Liver (tissue), 9 donors: ENCODE measurements around the gene PSMG3. TPM values are rescaled to one million over a fixed set of nuclear protein-coding genes. Genes with fewer than 3 reads are reported as not detected.
A peak's percentile ranks its signal among the peaks of the same experiment; 100 is the strongest.

Experiments
- DNase-seq: peaks from one replicate; pipeline ENCODE4 v3.0.0-alpha.2; 2017; ENCODE audit warnings: low spot score
- H3K27ac ChIP-seq, 2 donors: one replicate each; pipeline ENCODE4 v1.7.0; 2013; ENCODE audit warnings: inconsistent platforms in 2 of 2, low read length in 2 of 2, control low read depth in 1 of 2, low read depth in 1 of 2, mild to moderate bottlenecking in 1 of 2
- H3K27me3 ChIP-seq, 4 donors: one replicate each; pipeline versions ENCODE4 v1.6.1 to v1.7.0; 2013; ENCODE audit warnings: low read length in 3 of 4, inconsistent platforms in 1 of 4, mild to moderate bottlenecking in 1 of 4, moderate library complexity in 1 of 4; ENCODE audit not compliant: control insufficient read depth in 4 of 4, insufficient read depth in 4 of 4
- H3K36me3 ChIP-seq, 4 donors: one replicate each; pipeline versions ENCODE4 v1.6.1 to v1.7.0; 2013; ENCODE audit warnings: low read length in 3 of 4, mild to moderate bottlenecking in 3 of 4, low read depth in 1 of 4, moderate library complexity in 1 of 4; ENCODE audit not compliant: control insufficient read depth in 4 of 4, insufficient read depth in 3 of 4
- H3K4me1 ChIP-seq, 4 donors: one replicate each; pipeline versions ENCODE4 v1.6.1 to v1.7.0; 2013; ENCODE audit warnings: low read length in 3 of 4, mild to moderate bottlenecking in 3 of 4, moderate library complexity in 1 of 4; ENCODE audit not compliant: control insufficient read depth in 4 of 4, insufficient read depth in 4 of 4
- H3K4me3 ChIP-seq, 3 donors: one replicate each; pipeline versions ENCODE4 v1.6.1 to v1.7.0; 2013; ENCODE audit warnings: low read length in 3 of 3, control low read depth in 1 of 3, low read depth in 1 of 3, mild to moderate bottlenecking in 1 of 3
- H3K9ac ChIP-seq, 2 donors: one replicate each; pipeline ENCODE4 v1.7.0; 2013; ENCODE audit warnings: low read length in 2 of 2, mild to moderate bottlenecking in 2 of 2, moderate library complexity in 2 of 2, control low read depth in 1 of 2, low read depth in 1 of 2
- H3K9me3 ChIP-seq, 4 donors: one replicate each; pipeline versions ENCODE4 v1.6.1 to v1.7.0; 2013; ENCODE audit warnings: low read length in 3 of 4; ENCODE audit not compliant: control insufficient read depth in 4 of 4
- EGR1 ChIP-seq, 2 donors: IDR thresholded peaks; 2 replicates each; pipeline ENCODE4 v1.6.1; 2016 to 2018; ENCODE audit warnings: antibody characterized with exemption in 2 of 2, low read depth in 2 of 2
- FOXA1 ChIP-seq: IDR thresholded peaks from 2 replicates; pipeline ENCODE4 v1.6.1; 2016; ENCODE audit warnings: antibody characterized with exemption
- FOXA2 ChIP-seq: IDR thresholded peaks from 2 replicates; pipeline ENCODE4 v1.6.1; 2016; ENCODE audit warnings: antibody characterized with exemption
- GABPA ChIP-seq, 2 donors: IDR thresholded peaks in 1 of 2; conservative IDR thresholded peaks in 1 of 2; 2 replicates each; pipeline ENCODE4 v1.6.1; 2016; ENCODE audit warnings: antibody characterized with exemption in 2 of 2, mild to moderate bottlenecking in 1 of 2, moderate library complexity in 1 of 2
- HNF4G ChIP-seq: IDR thresholded peaks from 2 replicates; pipeline ENCODE4 v1.6.1; 2016; ENCODE audit warnings: antibody characterized with exemption
- JUND ChIP-seq, 2 donors: IDR thresholded peaks; 2 replicates each; pipeline ENCODE4 v1.6.1; 2016; ENCODE audit warnings: antibody characterized with exemption in 2 of 2
- RXRA ChIP-seq, 2 donors: IDR thresholded peaks; 2 replicates each; pipeline ENCODE4 v1.6.1; 2017 to 2018; ENCODE audit warnings: antibody characterized with exemption in 2 of 2, mild to moderate bottlenecking in 1 of 2
- SP1 ChIP-seq: IDR thresholded peaks from 2 replicates; pipeline ENCODE4 v1.6.1; 2018; ENCODE audit warnings: antibody characterized with exemption, mild to moderate bottlenecking
- TAF1 ChIP-seq: conservative IDR thresholded peaks from 2 replicates; pipeline ENCODE4 v1.6.1; 2016; ENCODE audit warnings: antibody characterized with exemption, mild to moderate bottlenecking
- YY1 ChIP-seq: IDR thresholded peaks from 2 replicates; pipeline ENCODE4 v1.6.1; 2016; ENCODE audit warnings: antibody characterized with exemption, mild to moderate bottlenecking
- ZBTB33 ChIP-seq: IDR thresholded peaks from 2 replicates; pipeline ENCODE4 v1.6.1; 2016; ENCODE audit warnings: antibody characterized with exemption
- WGBS: extraction: QIAGEN DNeasy Blood & Tissue Kit; methylation state at CpG from one replicate; pipeline ENCODE4 v1.1.7; 2013; 5-methylcytosine and 5-hydroxymethylcytosine counted together
- polyA plus RNA-seq, 2 donors: library from polyadenylated mRNA; stranded (reverse) in 1 of 2; unstranded in 1 of 2; fragments of 200-250 nt in 1 of 2; fragments of >200 nt in 1 of 2; fragmentation: Nextera tagmentation in 1 of 2; extraction: Ambion mirVana in 1 of 2; gene quantifications; one replicate each; pipeline versions ENCODE4 v1.2.1 to v1.2.3, GENCODE V29; 2013 to 2015
- total RNA-seq, 2 donors: library from RNA; depleted of rRNA; stranded (reverse); fragments of >200 nt; gene quantifications; one replicate each; pipeline ENCODE4 v1.2.3, GENCODE V29; 2014
- TF ChIP-seq, protein P1 (sequence below): IDR thresholded peaks from 2 replicates; pipeline ENCODE4 v1.6.1; 2016; ENCODE audit warnings: antibody characterized with exemption
- TF ChIP-seq, protein P2 (sequence below): fragments of 150-350 bp; IDR thresholded peaks from 2 replicates; pipeline ENCODE4 v1.5.1; 2017; ENCODE audit warnings: improper control_type of control experiment, low read depth, low read length; ENCODE audit not compliant: missing input control
- TF ChIP-seq, protein P3 (sequence below): IDR thresholded peaks from 2 replicates; pipeline ENCODE4 v1.6.1; 2016; ENCODE audit warnings: antibody characterized with exemption
- donor health status: healthy.
- donor health status: healthy.
- donor health status: healthy.
- donor health status: healthy.
- donor health status: healthy.

The PSMG3 gene
- total and polyA plus RNA-seq, 4 donors, result 10.1 to 22.4 (median 15.7) TPM

- Histone ChIP-seq H3K27me3 (no peaks in the 10 kb centered on the region), H3K27ac (peak overlapping the region; percentile 89 to 94), H3K4me1 (peaks cover 8 to 36% (median 25%) of the 10 kb centered on the region in 4 donors), H3K36me3 (peaks cover 4 to 15% (median 9%) of the 10 kb centered on the region in 4 donors), H3K9ac (peak overlapping the region in 1 of 2 donors; percentile 16), H3K4me3 (no peak overlapping the region), H3K9me3 (no peaks in the 10 kb centered on the region)
- TF ChIP-seq, protein P1, sequence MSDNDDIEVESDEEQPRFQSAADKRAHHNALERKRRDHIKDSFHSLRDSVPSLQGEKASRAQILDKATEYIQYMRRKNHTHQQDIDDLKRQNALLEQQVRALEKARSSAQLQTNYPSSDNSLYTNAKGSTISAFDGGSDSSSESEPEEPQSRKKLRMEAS, result no peak
- TF ChIP-seq SP1, result no peak
- no peak for TF ChIP-seq HNF4G
- TF ChIP-seq RXRA (IDR thresholded peaks at IDR 0.05), result no peak
- no peak for TF ChIP-seq FOXA2
- TF ChIP-seq EGR1 (IDR thresholded peaks at IDR 0.05; ENCODE audit: low read depth in 2 of 2), result no peak
- TF ChIP-seq FOXA1, result no peak
- WGBS, result 84% methylated on average over 7 of the region's 7 CpGs
- DNase-seq, result no peak
Observed at GRCh38 chr7:1536455-1536742, 33.4 kb downstream of the PSMG3 start.

GRCh38 chr7:1535701-1536454 is 34.0 kb downstream of the PSMG3 start:
- Histone ChIP-seq H3K9me3 (no peaks in the 10 kb centered on the region), H3K4me3 (no peak overlapping the region), H3K27me3 (no peaks in the 10 kb centered on the region), H3K36me3 (peaks cover 3 to 15% (median 9%) of the 10 kb centered on the region in 4 donors), H3K9ac (no peak overlapping the region), H3K4me1 (peaks cover 8 to 37% (median 26%) of the 10 kb centered on the region in 4 donors), H3K27ac (peak overlapping the region; percentile 89 to 94)
- DNase-seq, result no peak
- WGBS, result 91% methylated on average over 42 of the region's 42 CpGs
- TF ChIP-seq, protein P2, sequence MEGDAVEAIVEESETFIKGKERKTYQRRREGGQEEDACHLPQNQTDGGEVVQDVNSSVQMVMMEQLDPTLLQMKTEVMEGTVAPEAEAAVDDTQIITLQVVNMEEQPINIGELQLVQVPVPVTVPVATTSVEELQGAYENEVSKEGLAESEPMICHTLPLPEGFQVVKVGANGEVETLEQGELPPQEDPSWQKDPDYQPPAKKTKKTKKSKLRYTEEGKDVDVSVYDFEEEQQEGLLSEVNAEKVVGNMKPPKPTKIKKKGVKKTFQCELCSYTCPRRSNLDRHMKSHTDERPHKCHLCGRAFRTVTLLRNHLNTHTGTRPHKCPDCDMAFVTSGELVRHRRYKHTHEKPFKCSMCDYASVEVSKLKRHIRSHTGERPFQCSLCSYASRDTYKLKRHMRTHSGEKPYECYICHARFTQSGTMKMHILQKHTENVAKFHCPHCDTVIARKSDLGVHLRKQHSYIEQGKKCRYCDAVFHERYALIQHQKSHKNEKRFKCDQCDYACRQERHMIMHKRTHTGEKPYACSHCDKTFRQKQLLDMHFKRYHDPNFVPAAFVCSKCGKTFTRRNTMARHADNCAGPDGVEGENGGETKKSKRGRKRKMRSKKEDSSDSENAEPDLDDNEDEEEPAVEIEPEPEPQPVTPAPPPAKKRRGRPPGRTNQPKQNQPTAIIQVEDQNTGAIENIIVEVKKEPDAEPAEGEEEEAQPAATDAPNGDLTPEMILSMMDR, result no peak
- TF ChIP-seq, protein P3, sequence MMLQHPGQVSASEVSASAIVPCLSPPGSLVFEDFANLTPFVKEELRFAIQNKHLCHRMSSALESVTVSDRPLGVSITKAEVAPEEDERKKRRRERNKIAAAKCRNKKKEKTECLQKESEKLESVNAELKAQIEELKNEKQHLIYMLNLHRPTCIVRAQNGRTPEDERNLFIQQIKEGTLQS, result no peak
- TF ChIP-seq GABPA (IDR thresholded peaks at IDR 0.05 in 1 of 2, conservative IDR thresholded peaks at IDR 0.05 in 1 of 2), result no peak
- TF ChIP-seq, protein P1, result no peak

DNA sequence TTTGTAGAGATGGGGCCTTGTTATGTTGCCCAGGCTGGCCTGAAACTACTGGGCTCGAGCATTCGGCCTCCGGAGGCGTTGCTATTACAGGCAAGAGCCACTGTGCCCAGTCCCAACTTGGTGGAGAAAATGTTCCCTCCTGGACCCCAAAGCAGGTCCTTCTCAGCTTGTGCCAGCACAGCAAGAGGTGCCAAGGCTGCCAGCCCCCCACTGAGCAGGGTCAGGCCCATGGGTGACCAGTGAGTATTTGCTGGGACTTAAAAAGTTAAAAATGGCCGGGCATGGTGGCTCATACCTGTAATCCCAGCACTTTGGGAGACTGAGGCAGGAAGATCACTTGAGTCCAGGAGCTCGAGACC is 34.8 kb downstream of the PSMG3 start:
- DNase-seq, result no peak
- no peak overlapping the region for H3K4me3 ChIP-seq
- no peaks in the 10 kb centered on the region for H3K27me3 ChIP-seq
- H3K9me3 ChIP-seq, result no peaks in the 10 kb centered on the region
- peak overlapping the region in 1 of 2 donors; percentile 26 for H3K27ac ChIP-seq
- peaks cover 0 to 11% (median 3%) of the 10 kb centered on the region in 4 donors for H3K36me3 ChIP-seq
- H3K4me1 ChIP-seq, result peaks cover 8 to 37% (median 28%) of the 10 kb centered on the region in 4 donors
- WGBS, result 79% methylated on average over 6 of the region's 6 CpGs
- no peak for TF ChIP-seq TAF1
- TF ChIP-seq FOXA1, result no peak
- TF ChIP-seq JUND (IDR thresholded peaks at IDR 0.05), result no peak
- TF ChIP-seq, protein P2, result no peak
- no peak for TF ChIP-seq SP1
- TF ChIP-seq ZBTB33, result no peak
- TF ChIP-seq YY1, result no peak
- H3K9ac ChIP-seq, result no peak overlapping the region
